Stomach smooth muscle (tissue), 2 donors: Measurements from ENCODE around the gene CD274.
"Not testable (repeated sequence)": the region's sequence is repeated elsewhere in the genome, so short reads cannot be mapped to it uniquely, and the experiment has no call there.

Experiments used
- H3K27ac ChIP-seq: one replicate; pipeline ENCODE4 v1.7.0; 2013; ENCODE audit warnings: mild to moderate bottlenecking, low read length, inconsistent platforms
- H3K27me3 ChIP-seq, 2 donors: one replicate each; pipeline ENCODE4 v1.7.0; 2013; ENCODE audit warnings: low read length in 2 of 2; ENCODE audit not compliant: insufficient read depth in 2 of 2, control insufficient read depth in 1 of 2
- H3K36me3 ChIP-seq, 2 donors: one replicate each; pipeline ENCODE4 v1.7.0; 2013; ENCODE audit warnings: low read length in 2 of 2; ENCODE audit not compliant: control insufficient read depth in 2 of 2, insufficient read depth in 2 of 2
- H3K4me1 ChIP-seq: one replicate; pipeline ENCODE4 v1.7.0; 2013; ENCODE audit warnings: low read length; ENCODE audit not compliant: control insufficient read depth, insufficient read depth
- H3K4me3 ChIP-seq, 2 donors: one replicate each; pipeline ENCODE4 v1.7.0; 2013; ENCODE audit warnings: low read length in 2 of 2
- H3K9ac ChIP-seq, 2 donors: one replicate each; pipeline ENCODE4 v1.7.0; 2013; ENCODE audit warnings: low read length in 2 of 2, mild to moderate bottlenecking in 1 of 2
- H3K9me3 ChIP-seq, 2 donors: one replicate each; pipeline ENCODE4 v1.7.0; 2013; ENCODE audit warnings: low read length in 2 of 2; ENCODE audit not compliant: control insufficient read depth in 2 of 2
- donor health status: healthy.
- donor health status: Pancreatic carcinoma.

The CD274 gene

GRCh38 chr9:5448461-5449435 lies 1.6 kb upstream of the CD274 start:
- H3K4me1 ChIP-seq = peaks cover 4% of the 10 kb centered on the region
- H3K27me3 ChIP-seq = no peaks in the 10 kb centered on the region
- H3K9me3 ChIP-seq = no peaks in the 10 kb centered on the region
- no peak overlapping the region for H3K27ac ChIP-seq
- no peaks in the 10 kb centered on the region for H3K36me3 ChIP-seq
- no peak overlapping the region for H3K9ac ChIP-seq
- H3K4me3 ChIP-seq = no peak overlapping the region

- H3K27me3 ChIP-seq = no peaks in the 10 kb centered on the region
- H3K9ac ChIP-seq = peak overlapping the region; percentile 56 to 58
- H3K27ac ChIP-seq = peak overlapping the region; percentile 7
- no peaks in the 10 kb centered on the region for H3K9me3 ChIP-seq
- H3K4me3 ChIP-seq = peak overlapping the region; percentile 75 to 78
- H3K4me1 ChIP-seq = peaks cover 4% of the 10 kb centered on the region
- H3K36me3 ChIP-seq = no peaks in the 10 kb centered on the region
Measured at GRCh38 chr9:5449521-5450358, 602 bp upstream of the CD274 start.

GRCh38 chr9:5452286-5452609 lies 1.9 kb downstream of the CD274 start:
- Histone ChIP-seq H3K27me3 (no peaks in the 10 kb centered on the region), H3K4me3 (no peak overlapping the region), H3K9me3 (no peaks in the 10 kb centered on the region), H3K4me1 (peaks cover 4% of the 10 kb centered on the region), H3K36me3 (no peaks in the 10 kb centered on the region), H3K9ac (no peak overlapping the region), H3K27ac (no peak overlapping the region)

- no peaks in the 10 kb centered on the region for H3K36me3 ChIP-seq
- H3K4me1 ChIP-seq = peaks cover 4% of the 10 kb centered on the region
- no peak overlapping the region for H3K9ac ChIP-seq
- no peaks in the 10 kb centered on the region for H3K9me3 ChIP-seq
- no peaks in the 10 kb centered on the region for H3K27me3 ChIP-seq
- H3K4me3 ChIP-seq = no peak overlapping the region
- H3K27ac ChIP-seq = no peak overlapping the region
Measured at GRCh38 chr9:5453004-5453403, 2.7 kb downstream of the CD274 start.

GRCh38 chr9:5453673-5454072 lies 3.3 kb downstream of the CD274 start:
- Histone ChIP-seq H3K4me1 (peaks cover 4% of the 10 kb centered on the region), H3K27me3 (no peaks in the 10 kb centered on the region), H3K4me3 (no peak overlapping the region), H3K9me3 (no peaks in the 10 kb centered on the region), H3K9ac (no peak overlapping the region), H3K27ac (no peak overlapping the region), H3K36me3 (no peaks in the 10 kb centered on the region)

- H3K9me3 ChIP-seq = no peaks in the 10 kb centered on the region
- no peaks in the 10 kb centered on the region for H3K4me1 ChIP-seq
- H3K27ac ChIP-seq = no peak overlapping the region
- no peaks in the 10 kb centered on the region for H3K36me3 ChIP-seq
- H3K9ac ChIP-seq = no peak overlapping the region
- H3K4me3 ChIP-seq = no peak overlapping the region
- no peaks in the 10 kb centered on the region for H3K27me3 ChIP-seq
Measured at GRCh38 chr9:5455181-5455580, 4.8 kb downstream of the CD274 start.

GRCh38 chr9:5459289-5459829 lies 9.0 kb downstream of the CD274 start:
- peaks cover 2 to 7% of the 10 kb centered on the region in 2 donors for H3K36me3 ChIP-seq
- no peaks in the 10 kb centered on the region for H3K27me3 ChIP-seq
- H3K9me3 ChIP-seq = no peaks in the 10 kb centered on the region
- H3K27ac ChIP-seq = no peak overlapping the region
- H3K4me1 ChIP-seq = no peaks in the 10 kb centered on the region
- H3K4me3 ChIP-seq = no peak overlapping the region
- H3K9ac ChIP-seq = no peak overlapping the region

- no peaks in the 10 kb centered on the region for H3K9me3 ChIP-seq
- peaks cover 2 to 7% of the 10 kb centered on the region in 2 donors for H3K36me3 ChIP-seq
- no peaks in the 10 kb centered on the region for H3K4me1 ChIP-seq
- no peak overlapping the region for H3K9ac ChIP-seq
- no peak overlapping the region for H3K27ac ChIP-seq
- H3K4me3 ChIP-seq = no peak overlapping the region
- H3K27me3 ChIP-seq = no peaks in the 10 kb centered on the region
Measured at GRCh38 chr9:5460157-5460556, 9.8 kb downstream of the CD274 start.

GRCh38 chr9:5464831-5465330 lies 14.5 kb downstream of the CD274 start:
- not testable (repeated sequence) for H3K4me1 ChIP-seq, H3K36me3 ChIP-seq, H3K27me3 ChIP-seq, H3K27ac ChIP-seq, H3K4me3 ChIP-seq, H3K9me3 ChIP-seq, H3K9ac ChIP-seq

GRCh38 chr9:5466005-5466404 lies 15.7 kb downstream of the CD274 start:
- Histone ChIP-seq H3K27ac (no peak overlapping the region), H3K9ac (no peak overlapping the region), H3K27me3 (no peaks in the 10 kb centered on the region), H3K4me3 (no peak overlapping the region), H3K9me3 (no peaks in the 10 kb centered on the region), H3K36me3 (peaks cover 2 to 7% of the 10 kb centered on the region in 2 donors), H3K4me1 (no peaks in the 10 kb centered on the region)
